Measurements from ENCODE around the gene IFNL2.

Gene IFNL2

GRCh38 chr19:39314016-39314728, 46.0 kb downstream of the IFNL2 start:
- H3K4me1 Mint-ChIP-seq (ENCODE audit: low read depth), result peaks cover 9% of the 10 kb centered on the region
- no peak overlapping the region for H3K4me3 Mint-ChIP-seq
- no peak overlapping the region for H3K27ac Mint-ChIP-seq
- H3K9me3 Mint-ChIP-seq (ENCODE audit: low read depth), result no peaks in the 10 kb centered on the region
- H3K36me3 Mint-ChIP-seq, result peaks cover 7% of the 10 kb centered on the region
- H3K27me3 Mint-ChIP-seq, result no peaks in the 10 kb centered on the region

GRCh38 chr19:39315933-39316332, 47.7 kb downstream of the IFNL2 start:
- Mint-ChIP-seq H3K9me3 (ENCODE audit: low read depth) (no peaks in the 10 kb centered on the region), H3K36me3 (peaks cover 7% of the 10 kb centered on the region), H3K27ac (no peak overlapping the region), H3K27me3 (no peaks in the 10 kb centered on the region), H3K4me1 (ENCODE audit: low read depth) (peaks cover 17% of the 10 kb centered on the region), H3K4me3 (no peak overlapping the region)

- Mint-ChIP-seq H3K4me1 (ENCODE audit: low read depth) (peaks cover 22% of the 10 kb centered on the region), H3K9me3 (ENCODE audit: low read depth) (no peaks in the 10 kb centered on the region), H3K27ac (no peak overlapping the region), H3K27me3 (no peaks in the 10 kb centered on the region), H3K4me3 (no peak overlapping the region), H3K36me3 (peaks cover 4% of the 10 kb centered on the region)
Measured at GRCh38 chr19:39316627-39317321, 48.6 kb downstream of the IFNL2 start.

- H3K27me3 Mint-ChIP-seq, result no peaks in the 10 kb centered on the region
- H3K36me3 Mint-ChIP-seq, result peaks cover 4% of the 10 kb centered on the region
- no peak overlapping the region for H3K27ac Mint-ChIP-seq
- H3K4me3 Mint-ChIP-seq, result no peak overlapping the region
- peaks cover 22% of the 10 kb centered on the region for H3K4me1 Mint-ChIP-seq (ENCODE audit: low read depth)
- H3K9me3 Mint-ChIP-seq (ENCODE audit: low read depth), result no peaks in the 10 kb centered on the region
Measured at GRCh38 chr19:39317476-39317875, 49.3 kb downstream of the IFNL2 start.

- Mint-ChIP-seq H3K4me1 (ENCODE audit: low read depth) (peaks cover 22% of the 10 kb centered on the region), H3K27me3 (no peaks in the 10 kb centered on the region), H3K36me3 (peaks cover 3% of the 10 kb centered on the region), H3K9me3 (ENCODE audit: low read depth) (no peaks in the 10 kb centered on the region), H3K4me3 (no peak overlapping the region), H3K27ac (no peak overlapping the region)
Measured at GRCh38 chr19:39318071-39318470, 49.9 kb downstream of the IFNL2 start.

GRCh38 chr19:39318690-39319089, 50.5 kb downstream of the IFNL2 start:
- H3K9me3 Mint-ChIP-seq (ENCODE audit: low read depth), result no peaks in the 10 kb centered on the region
- H3K4me1 Mint-ChIP-seq (ENCODE audit: low read depth), result peaks cover 23% of the 10 kb centered on the region
- H3K36me3 Mint-ChIP-seq, result peaks cover 3% of the 10 kb centered on the region
- peak overlapping the region; percentile 82 for H3K4me3 Mint-ChIP-seq
- no peak overlapping the region for H3K27ac Mint-ChIP-seq
- H3K27me3 Mint-ChIP-seq, result no peaks in the 10 kb centered on the region

- Mint-ChIP-seq H3K4me3 (peak overlapping the region; percentile 82), H3K27ac (peak overlapping the region; percentile 51), H3K4me1 (ENCODE audit: low read depth) (peaks cover 23% of the 10 kb centered on the region), H3K9me3 (ENCODE audit: low read depth) (no peaks in the 10 kb centered on the region), H3K36me3 (peaks cover 3% of the 10 kb centered on the region), H3K27me3 (no peaks in the 10 kb centered on the region)
Measured at GRCh38 chr19:39319098-39319891, 51.1 kb downstream of the IFNL2 start.

All from activated naive CD8-positive, alpha-beta T cell (primary cell).